K562 (cell line): ENCODE results near the gene CSMD2. TPM values are rescaled to one million over a fixed set of nuclear protein-coding genes. Genes with fewer than 3 reads are reported as not detected.

Experiments used
- ATAC-seq: fragments of 200-7000 bp; cut with Tn5 transposase; 3 replicates; pipeline ENCODE4 v1.9.1; 2020; ENCODE audit warnings: moderate library complexity
- BruUV-seq: library from RNA; stranded (reverse); fragments of 400-500 nt; replicated peaks from 2 replicates; lab custom pipeline; 2021; lab: Mats Ljungman, UMichigan
- CTCF ChIA-PET: fragments of 300-600 bp; formaldehyde crosslinking; extraction: SDS; loops from one replicate; lab custom pipeline; 2021; ENCODE audit warnings: low intra/inter-chr PET ratio; lab: Yijun Ruan, JAX
- POLR2A ChIA-PET: fragments of 300-600, 350-650 bp; sonication (Branson Sonifier 250); formaldehyde crosslinking; extraction: SDS; loops from one replicate; lab custom pipeline; 2021; ENCODE audit warnings: antibody characterized with exemption, inconsistent platforms; lab: Yijun Ruan, JAX
- DNase-seq, 4 experiments: peaks; one replicate each; pipeline versions ENCODE4 v3.0.0 to v3.0.0-alpha.2; 2011 to 2018; ENCODE audit warnings: low spot score in 3 of 4, mixed read lengths in 3 of 4; ENCODE audit errors: extremely low read depth in 1 of 4
- FAIRE-seq: peaks from 2 replicates; lab custom pipeline; 2011; peaks lifted over from hg19 to GRCh38; lab: Jason Lieb, UNC
- H2AFZ ChIP-seq: 2 replicates; pipeline ENCODE4 v1.6.0; 2011; ENCODE audit warnings: low read depth, low read length, control low read depth, inconsistent platforms
- H3K27ac ChIP-seq: fragments of 200-600 bp; 3 replicates; pipeline ENCODE4 v1.8.0; 2011; ENCODE audit warnings: low read depth, mild to moderate bottlenecking, control low read depth, inconsistent platforms, low read length, moderate library complexity, mixed read lengths; ENCODE audit errors: extremely low read depth
- H3K27me3 ChIP-seq, 2 experiments: fragments of 300-600 bp in 1 of 2; 2 replicates in 1 of 2; 3 replicates in 1 of 2; pipeline versions ENCODE4 v1.6.0 to v1.8.0; 2011; ENCODE audit warnings: inconsistent platforms in 2 of 2, low read length in 2 of 2, mild to moderate bottlenecking in 1 of 2, mixed read lengths in 1 of 2, moderate library complexity in 1 of 2; ENCODE audit not compliant: control insufficient read depth in 2 of 2, insufficient read depth in 2 of 2
- H3K36me3 ChIP-seq: fragments of 300-600 bp; 3 replicates; pipeline ENCODE4 v1.8.0; 2011; ENCODE audit warnings: mild to moderate bottlenecking, low read length, inconsistent platforms; ENCODE audit not compliant: control insufficient read depth, insufficient read depth
- H3K4me1 ChIP-seq, 2 experiments: fragments of 200-600 bp in 1 of 2; replicated peaks in 1 of 2; 2 replicates in 1 of 2; 3 replicates in 1 of 2; pipeline versions ENCODE4 v1.5.1 to v1.8.0; 2011; ENCODE audit warnings: inconsistent platforms in 2 of 2, low read length in 2 of 2, mild to moderate bottlenecking in 1 of 2, mixed read lengths in 1 of 2, moderate library complexity in 1 of 2; ENCODE audit not compliant: control insufficient read depth in 2 of 2, insufficient read depth in 2 of 2
- H3K4me2 ChIP-seq: 2 replicates; pipeline ENCODE4 v1.6.1; 2011; ENCODE audit warnings: low read length, control low read depth, inconsistent platforms, mixed read lengths; ENCODE audit not compliant: insufficient read depth
- H3K4me3 ChIP-seq: fragments of 200-600 bp; sonication (generic), shearing (Covaris generic); 2 replicates; pipeline ENCODE4 v1.5.1; 2016; ENCODE audit warnings: control low read depth, inconsistent platforms
- H3K79me2 ChIP-seq: fragments of 200-600 bp; 3 replicates; pipeline ENCODE4 v1.8.0; 2011; ENCODE audit warnings: low read length, inconsistent platforms; ENCODE audit not compliant: control insufficient read depth, insufficient read depth
- H3K9ac ChIP-seq, 2 experiments: 2 replicates each; pipeline versions ENCODE4 v1.6.0 to v1.6.1; 2011; ENCODE audit warnings: low read depth in 2 of 2, low read length in 2 of 2, control low read depth in 1 of 2, inconsistent platforms in 1 of 2, mild to moderate bottlenecking in 1 of 2, mixed read lengths in 1 of 2; ENCODE audit not compliant: insufficient read depth in 1 of 2
- H3K9me1 ChIP-seq: one replicate; pipeline ENCODE4 v1.6.0; 2011; ENCODE audit warnings: inconsistent platforms, mild to moderate bottlenecking, low read length, moderate library complexity; ENCODE audit not compliant: control insufficient read depth, insufficient read depth
- H3K9me3 ChIP-seq: replicated peaks from 2 replicates; pipeline ENCODE4 v1.5.1; 2011; ENCODE audit warnings: low read depth, low read length, inconsistent platforms; ENCODE audit not compliant: control insufficient read depth, insufficient read depth
- H4K20me1 ChIP-seq: replicated peaks from 2 replicates; pipeline ENCODE4 v1.6.1; 2011; ENCODE audit warnings: low read length, inconsistent platforms, mixed read lengths; ENCODE audit not compliant: control insufficient read depth, insufficient read depth
- E2F8 ChIP-seq: fragments of 450-650 bp; IDR thresholded peaks from 2 replicates; pipeline ENCODE4 v1.7.1; 2018; ENCODE audit warnings: mild to moderate bottlenecking, low read depth; ENCODE audit not compliant: partially characterized antibody
- L3MBTL2 ChIP-seq: fragments of 450-650 bp; IDR thresholded peaks from 2 replicates; pipeline ENCODE4 v1.6.1; 2016; ENCODE audit warnings: mild to moderate bottlenecking, moderate library complexity
- PREB ChIP-seq: sonication (generic); formaldehyde crosslinking; IDR thresholded peaks from 2 replicates; pipeline ENCODE4 v1.8.1; 2023; ENCODE audit warnings: mild to moderate bottlenecking, missing genetic modification reagents
- ZBTB49 ChIP-seq: sonication (generic); formaldehyde crosslinking; IDR thresholded peaks from 2 replicates; pipeline ENCODE4 v1.8.0; 2022; ENCODE audit warnings: missing genetic modification reagents, mild to moderate bottlenecking, borderline replicate concordance
- ZNF699 ChIP-seq: fragments of 250-450 bp; sonication (Bioruptor Pico); IDR thresholded peaks from 2 replicates; pipeline ENCODE4 v1.8.0; 2021; ENCODE audit warnings: mild to moderate bottlenecking, moderate library complexity; ENCODE audit not compliant: insufficient replicate concordance
- WGBS: fragments of 100-300 bp; shearing (Covaris generic); methylation state at CpG from one replicate; pipeline ENCODE4 v1.1.6; 2016; ENCODE audit warnings: low coverage, mixed read lengths; ENCODE audit not compliant: insufficient coverage; ENCODE audit errors: missing lambda C conversion rate; 5-methylcytosine and 5-hydroxymethylcytosine counted together
- in situ Hi-C: fragments of 300-500 bp; cut with MboI; formaldehyde crosslinking; loops from 4 replicates; pipeline ENCODE4 v1.15.0; 2018; ENCODE audit warnings: inconsistent platforms, mixed read lengths
- intact Hi-C: fragments of 100-400 bp; cut with micrococcal nuclease; formaldehyde crosslinking; loops from 2 replicates; pipeline ENCODE4 v1.14.2; 2022
- polyA plus RNA-seq, 8 experiments: library from polyadenylated mRNA; depleted of rRNA in 4 of 8; stranded (reverse) in 5 of 8; unstranded in 3 of 8; fragments of >200 nt; fragmentation: Nextera tagmentation in 2 of 8; fragmentation: Illumina TruSeq in 1 of 8; extraction: Ambion mirVana in 2 of 8; extraction: Trizol in 1 of 8; gene quantifications; 2 replicates each; pipeline versions ENCODE4 v1.2.1 to v1.2.3, GENCODE V29; 2011 to 2014; ENCODE audit warnings: inconsistent platforms in 1 of 8, missing spikeins in 1 of 8
- total RNA-seq, 7 experiments: library from RNA; depleted of rRNA in 6 of 7; stranded (reverse); fragments of >200 nt in 6 of 7; fragmentation: Illumina TruSeq in 2 of 7; extraction: Trizol in 2 of 7; gene quantifications; 2 replicates each; pipeline versions ENCODE4 v1.2.1 to v1.2.3, GENCODE V29; 2011 to 2021; ENCODE audit warnings: low replicate concordance in 1 of 7

CSMD2 gene
- total and polyA plus RNA-seq, 9 of the 15 experiments (the other 6 are each of a cell fraction or from before 2014, with no cell fraction given) = not detected

GRCh38 chr1:33698361-33699035 is 466.5 kb downstream of the CSMD2 start:
- no TSS peak for BruUV-seq
- no peak for ATAC-seq
- Histone ChIP-seq H3K9me3 (no peaks in the 10 kb centered on the region), H3K79me2 (no peaks in the 10 kb centered on the region), H3K27me3 (peaks cover 0 to 2% of the 10 kb centered on the region in 2 experiments; a peak in 2 of 5 replicates), H2AFZ (no peak overlapping the region), H3K4me3 (no peak overlapping the region), H3K4me2 (no peak overlapping the region), H3K9me1 (no peaks in the 10 kb centered on the region), H4K20me1 (no peaks in the 10 kb centered on the region), H3K9ac (no peak overlapping the region), H3K4me1 (no peaks in the 10 kb centered on the region), H3K27ac (no peak overlapping the region), H3K36me3 (no peaks in the 10 kb centered on the region)
- no peak for FAIRE-seq
- ChIA-PET CTCF (interaction anchor here (0.6 kb wide), 1 partner anchor 58 kb away, joined by 4 read pairs; no protein-coding TSS in a partner anchor), POLR2A (interaction anchor here (0.6 kb wide), 2 partner anchors 22 to 490 kb away, joined by 3 read pairs; no protein-coding TSS in a partner anchor)
- in situ Hi-C loops = no loop called here
- intact Hi-C loops = no loop called here
- no peak for DNase-seq
- 1% methylated on average over 14 of the region's 14 CpGs for WGBS
- TF ChIP-seq PREB (CRISPR knock-in tag) (no peak), ZNF699 (no peak), ZBTB49 (no peak), E2F8 (no peak), L3MBTL2 (no peak)
